IPS-18c (cell line): ENCODE results near the gene SP8.

ENCODE experiments used
- H3K4me3 ChIP-seq: 2 replicates; pipeline ENCODE4 v1.7.0; 2013; ENCODE audit warnings: low read depth, mild to moderate bottlenecking, low read length, moderate library complexity; ENCODE audit not compliant: insufficient read depth
- H3K9me3 ChIP-seq: one replicate; pipeline ENCODE4 v1.6.1; 2013; ENCODE audit warnings: mild to moderate bottlenecking, low read length, moderate library complexity; ENCODE audit not compliant: control insufficient read depth, insufficient read depth

SP8 gene

DNA sequence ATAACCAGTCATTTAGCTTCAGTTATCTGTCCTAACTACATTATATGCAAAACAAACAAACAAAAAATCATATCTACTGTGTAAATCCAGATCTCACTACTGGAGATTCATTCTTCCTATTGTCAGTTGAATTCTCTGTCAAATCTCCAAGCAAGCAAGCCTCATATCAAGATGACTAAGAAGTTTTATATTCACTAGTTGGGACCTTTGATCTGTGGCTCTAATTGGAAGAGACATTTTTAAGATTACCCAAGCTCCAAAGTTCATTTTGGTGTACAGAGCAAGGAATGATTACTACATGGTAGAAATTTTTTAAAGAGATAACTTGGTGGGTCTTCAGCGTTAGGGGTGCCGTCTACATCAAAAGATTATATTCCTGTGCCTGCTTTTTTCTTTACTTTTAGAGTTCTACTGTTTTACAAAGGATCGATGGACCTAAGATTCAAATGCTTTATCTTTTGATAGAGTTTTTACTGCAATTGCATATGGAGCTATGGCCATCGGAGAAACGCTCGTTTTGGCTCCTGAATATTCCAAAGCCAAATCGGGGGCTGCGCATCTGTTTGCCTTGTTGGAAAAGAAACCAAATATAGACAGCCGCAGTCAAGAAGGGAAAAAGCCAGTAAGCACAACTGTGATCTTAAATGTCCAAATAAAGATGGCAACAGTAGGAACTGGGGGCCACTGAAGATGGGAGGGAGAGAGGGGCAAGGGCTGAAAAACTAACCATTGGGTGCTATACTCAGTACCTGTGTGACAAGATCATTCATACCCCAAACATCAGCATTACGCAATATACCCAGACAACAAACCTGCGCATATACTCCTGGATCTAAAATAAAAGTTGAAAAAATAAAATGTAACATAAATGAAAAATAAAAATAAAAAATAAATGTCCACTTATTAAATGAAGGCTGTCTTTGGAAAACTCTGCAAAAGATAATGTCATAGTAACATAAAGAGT, 47.9 kb downstream of the SP8 start:
- Histone ChIP-seq H3K9me3 (peaks cover 2% of the 10 kb centered on the region), H3K4me3 (no peak overlapping the region)

DNA sequence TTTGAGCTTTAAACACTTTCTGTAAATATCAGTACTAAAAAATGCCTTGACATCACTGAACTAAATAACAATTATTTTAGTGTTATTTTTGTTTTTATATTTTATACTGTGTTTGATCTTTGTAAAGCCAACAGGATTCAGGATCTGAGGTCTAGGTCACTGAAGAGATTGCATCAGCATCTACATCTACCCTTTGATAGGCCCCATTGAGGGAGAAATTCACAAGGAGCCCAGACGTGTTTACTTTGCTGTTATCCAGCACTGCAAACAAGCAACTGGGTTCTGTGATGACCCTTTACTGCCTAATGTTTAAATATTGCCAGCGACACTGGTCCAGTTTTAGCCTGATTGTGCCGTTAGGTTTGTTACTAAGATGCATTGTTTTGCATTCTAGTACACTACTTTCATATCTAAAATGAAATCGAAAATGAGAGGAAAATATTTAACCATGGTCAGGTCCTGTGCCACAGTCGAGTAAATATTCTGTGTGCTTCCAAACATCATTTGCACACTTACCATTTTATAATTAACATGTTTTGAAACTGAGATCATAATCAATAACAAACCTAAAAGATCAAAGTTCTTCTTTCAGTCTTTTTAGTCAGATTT, 48.7 kb downstream of the SP8 start:
- Histone ChIP-seq H3K4me3 (no peak overlapping the region), H3K9me3 (no peaks in the 10 kb centered on the region)

DNA sequence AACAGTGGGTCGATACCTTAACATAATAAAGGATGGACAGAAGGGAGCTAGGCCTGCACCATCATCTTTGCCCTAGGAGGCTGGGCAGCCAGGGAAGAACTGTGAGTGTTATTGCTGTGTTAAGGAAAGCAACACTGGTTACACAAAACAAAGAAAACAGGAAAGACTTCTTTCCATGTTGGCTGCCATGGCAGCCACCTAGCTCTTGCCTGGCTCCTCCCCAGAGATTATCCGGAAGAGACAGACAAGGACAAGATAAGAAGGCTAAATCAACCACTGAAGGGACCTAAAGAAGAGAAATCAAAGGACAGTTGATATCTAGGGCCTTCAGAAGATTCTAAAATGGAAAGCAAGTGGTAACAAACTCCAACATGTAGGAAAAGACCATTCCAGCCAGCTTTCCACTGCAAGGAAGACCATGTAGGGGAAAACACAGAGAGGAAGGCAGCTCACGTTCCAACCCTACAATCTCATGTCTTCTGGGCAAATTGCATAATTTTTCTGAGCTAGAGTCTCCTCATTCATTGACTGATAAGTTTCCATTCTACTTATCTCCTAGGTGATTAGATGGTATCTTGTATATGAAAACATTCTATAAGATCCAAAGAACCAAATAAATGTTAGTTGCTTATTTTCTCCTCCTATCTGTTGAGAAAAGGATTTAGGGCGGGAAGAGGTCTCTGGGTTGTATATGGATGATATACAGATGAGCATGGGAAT, 51.2 kb downstream of the SP8 start:
- no peak overlapping the region for H3K4me3 ChIP-seq
- H3K9me3 ChIP-seq = no peaks in the 10 kb centered on the region
